ENCODE data around the gene HVCN1. TPM values are rescaled to one million over a fixed set of nuclear protein-coding genes. Genes with fewer than 3 reads are reported as not detected.

The HVCN1 gene
- total RNA-seq, 1 experiment from 2014 or later, result 0.99 TPM

GRCh38 chr12:110676171-110676570, 12.7 kb downstream of the HVCN1 start:
- Mint-ChIP-seq H3K4me1 (ENCODE audit: low read depth, unreplicated experiment) (no peaks in the 10 kb centered on the region), H3K27ac (ENCODE audit: unreplicated experiment) (no peak overlapping the region), H3K9me3 (ENCODE audit: low read depth, unreplicated experiment) (no peaks in the 10 kb centered on the region), H3K27me3 (ENCODE audit: unreplicated experiment) (peaks cover 16% of the 10 kb centered on the region), H3K4me3 (ENCODE audit: low read depth, unreplicated experiment) (no peak overlapping the region), H3K36me3 (ENCODE audit: insufficient read depth, unreplicated experiment) (no peaks in the 10 kb centered on the region)
- no peak for DNase-seq
- CTCF ChIA-PET, result interaction anchor here (0.5 kb wide), 1 partner anchor 718 kb away, joined by 4 read pairs; no protein-coding TSS in a partner anchor
- BruUV-seq (replicated peaks), result no TSS peak
- TF ChIP-seq CTCF (IDR thresholded peaks at IDR 0.05; ENCODE audit: unreplicated experiment), result no peak
- intact Hi-C loops (cut with micrococcal nuclease; ENCODE audit: unreplicated experiment), result no loop called here

GRCh38 chr12:110670161-110670701, 18.7 kb downstream of the HVCN1 start:
- H3K9me3 Mint-ChIP-seq (ENCODE audit: low read depth, unreplicated experiment), result no peaks in the 10 kb centered on the region
- H3K27ac Mint-ChIP-seq (ENCODE audit: unreplicated experiment), result no peak overlapping the region
- peaks cover 7% of the 10 kb centered on the region for H3K4me1 Mint-ChIP-seq (ENCODE audit: low read depth, unreplicated experiment)
- H3K4me3 Mint-ChIP-seq (ENCODE audit: low read depth, unreplicated experiment), result no peak overlapping the region
- no peak for DNase-seq
- TF ChIP-seq CTCF (IDR thresholded peaks at IDR 0.05; ENCODE audit: unreplicated experiment), result no peak
- no TSS peak for BruUV-seq (replicated peaks)
- intact Hi-C loops (cut with micrococcal nuclease; ENCODE audit: unreplicated experiment), result no loop called here
- H3K27me3 Mint-ChIP-seq (ENCODE audit: unreplicated experiment), result peaks cover 21% of the 10 kb centered on the region
- CTCF ChIA-PET, result no interaction called here
- H3K36me3 Mint-ChIP-seq (ENCODE audit: insufficient read depth, unreplicated experiment), result no peaks in the 10 kb centered on the region

GRCh38 chr12:110669193-110669502, 19.8 kb downstream of the HVCN1 start:
- Mint-ChIP-seq H3K36me3 (ENCODE audit: insufficient read depth, unreplicated experiment) (no peaks in the 10 kb centered on the region), H3K27me3 (ENCODE audit: unreplicated experiment) (peaks cover 30% of the 10 kb centered on the region), H3K9me3 (ENCODE audit: low read depth, unreplicated experiment) (peaks cover 5% of the 10 kb centered on the region), H3K4me3 (ENCODE audit: low read depth, unreplicated experiment) (no peak overlapping the region), H3K4me1 (ENCODE audit: low read depth, unreplicated experiment) (peaks cover 7% of the 10 kb centered on the region), H3K27ac (ENCODE audit: unreplicated experiment) (no peak overlapping the region)
- DNase-seq, result no peak
- intact Hi-C loops (cut with micrococcal nuclease; ENCODE audit: unreplicated experiment), result no loop called here
- TF ChIP-seq CTCF (IDR thresholded peaks at IDR 0.05; ENCODE audit: unreplicated experiment), result no peak
- no TSS peak for BruUV-seq (replicated peaks)
- CTCF ChIA-PET, result no interaction called here

- TF ChIP-seq CTCF (IDR thresholded peaks at IDR 0.05; ENCODE audit: unreplicated experiment), result no peak
- peaks cover 7% of the 10 kb centered on the region for H3K4me1 Mint-ChIP-seq (ENCODE audit: low read depth, unreplicated experiment)
- H3K27ac Mint-ChIP-seq (ENCODE audit: unreplicated experiment), result no peak overlapping the region
- peaks cover 31% of the 10 kb centered on the region for H3K27me3 Mint-ChIP-seq (ENCODE audit: unreplicated experiment)
- peaks cover 7% of the 10 kb centered on the region for H3K9me3 Mint-ChIP-seq (ENCODE audit: low read depth, unreplicated experiment)
- BruUV-seq (replicated peaks), result no TSS peak
- intact Hi-C loops (cut with micrococcal nuclease; ENCODE audit: unreplicated experiment), result no loop called here
- H3K36me3 Mint-ChIP-seq (ENCODE audit: insufficient read depth, unreplicated experiment), result no peaks in the 10 kb centered on the region
- CTCF ChIA-PET, result no interaction called here
- H3K4me3 Mint-ChIP-seq (ENCODE audit: low read depth, unreplicated experiment), result no peak overlapping the region
- no peak for DNase-seq
These were observed 20.3 kb downstream of the HVCN1 start for GRCh38 chr12:110668480-110669192.

Measured in Calu3 (cell line).